Neural cell (in vitro differentiated cells): ENCODE measurements around the gene SPTA1.

Experiments used
- SMC3 ChIP-seq: fragments of 450-650 bp; conservative IDR thresholded peaks from 2 replicates; pipeline ENCODE4 v1.6.1; 2014; ENCODE audit warnings: antibody characterized with exemption, mild to moderate bottlenecking, moderate library complexity; ENCODE audit not compliant: poor library complexity
- TF ChIP-seq, protein P1 (sequence below): fragments of 450-650 bp; IDR thresholded peaks from 2 replicates; pipeline ENCODE4 v1.5.1; 2014; ENCODE audit warnings: antibody characterized with exemption, mild to moderate bottlenecking, moderate library complexity; ENCODE audit not compliant: poor library complexity, severe bottlenecking

- TF ChIP-seq, protein P1, sequence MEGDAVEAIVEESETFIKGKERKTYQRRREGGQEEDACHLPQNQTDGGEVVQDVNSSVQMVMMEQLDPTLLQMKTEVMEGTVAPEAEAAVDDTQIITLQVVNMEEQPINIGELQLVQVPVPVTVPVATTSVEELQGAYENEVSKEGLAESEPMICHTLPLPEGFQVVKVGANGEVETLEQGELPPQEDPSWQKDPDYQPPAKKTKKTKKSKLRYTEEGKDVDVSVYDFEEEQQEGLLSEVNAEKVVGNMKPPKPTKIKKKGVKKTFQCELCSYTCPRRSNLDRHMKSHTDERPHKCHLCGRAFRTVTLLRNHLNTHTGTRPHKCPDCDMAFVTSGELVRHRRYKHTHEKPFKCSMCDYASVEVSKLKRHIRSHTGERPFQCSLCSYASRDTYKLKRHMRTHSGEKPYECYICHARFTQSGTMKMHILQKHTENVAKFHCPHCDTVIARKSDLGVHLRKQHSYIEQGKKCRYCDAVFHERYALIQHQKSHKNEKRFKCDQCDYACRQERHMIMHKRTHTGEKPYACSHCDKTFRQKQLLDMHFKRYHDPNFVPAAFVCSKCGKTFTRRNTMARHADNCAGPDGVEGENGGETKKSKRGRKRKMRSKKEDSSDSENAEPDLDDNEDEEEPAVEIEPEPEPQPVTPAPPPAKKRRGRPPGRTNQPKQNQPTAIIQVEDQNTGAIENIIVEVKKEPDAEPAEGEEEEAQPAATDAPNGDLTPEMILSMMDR: no peak
- TF ChIP-seq SMC3: no peak
Observed at GRCh38 chr1:158577561-158577960, 109.0 kb downstream of the SPTA1 start.
